Left hindlimb (tissue), 1 donor: ENCODE measurements around the gene SEMA3F.
"Not testable (repeated sequence)": the region's sequence is repeated elsewhere in the genome, so short reads cannot be mapped to it uniquely, and the experiment has no call there.

ENCODE experiments used
- DNase-seq: peaks from one replicate; pipeline ENCODE4 v3.0.0-alpha.2; 2018

The SEMA3F gene

GRCh38 chr3:50195501-50196252 lies 40.6 kb downstream of the SEMA3F start:
- DNase-seq = no peak

DNA sequence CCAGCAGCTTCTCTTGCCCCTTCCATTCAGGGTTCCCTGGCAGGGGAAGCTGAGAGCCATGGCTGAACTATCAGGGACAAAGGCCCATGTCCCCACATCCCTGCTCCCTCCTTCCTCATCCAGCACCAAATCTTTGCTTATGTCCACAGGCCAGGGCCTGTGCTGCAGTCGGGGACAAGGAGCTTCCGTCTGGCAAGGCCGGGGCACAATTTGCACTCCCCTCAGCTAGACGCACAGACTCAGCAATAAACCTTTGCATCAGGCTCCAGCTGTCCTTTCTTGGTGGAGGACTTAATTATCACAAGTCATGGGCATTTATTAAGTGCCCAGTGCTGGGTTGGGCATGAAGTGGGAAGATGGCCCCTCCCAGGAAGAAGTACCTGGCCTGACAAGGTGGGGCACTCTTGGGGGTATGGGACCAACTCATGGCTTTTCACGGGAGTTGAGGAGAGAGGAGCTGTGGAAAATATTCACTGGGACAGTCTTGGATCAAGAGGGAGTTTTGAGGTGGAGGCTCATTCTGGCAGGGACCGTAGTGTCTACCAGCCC lies 41.2 kb downstream of the SEMA3F start:
- DNase-seq = no peak

DNA sequence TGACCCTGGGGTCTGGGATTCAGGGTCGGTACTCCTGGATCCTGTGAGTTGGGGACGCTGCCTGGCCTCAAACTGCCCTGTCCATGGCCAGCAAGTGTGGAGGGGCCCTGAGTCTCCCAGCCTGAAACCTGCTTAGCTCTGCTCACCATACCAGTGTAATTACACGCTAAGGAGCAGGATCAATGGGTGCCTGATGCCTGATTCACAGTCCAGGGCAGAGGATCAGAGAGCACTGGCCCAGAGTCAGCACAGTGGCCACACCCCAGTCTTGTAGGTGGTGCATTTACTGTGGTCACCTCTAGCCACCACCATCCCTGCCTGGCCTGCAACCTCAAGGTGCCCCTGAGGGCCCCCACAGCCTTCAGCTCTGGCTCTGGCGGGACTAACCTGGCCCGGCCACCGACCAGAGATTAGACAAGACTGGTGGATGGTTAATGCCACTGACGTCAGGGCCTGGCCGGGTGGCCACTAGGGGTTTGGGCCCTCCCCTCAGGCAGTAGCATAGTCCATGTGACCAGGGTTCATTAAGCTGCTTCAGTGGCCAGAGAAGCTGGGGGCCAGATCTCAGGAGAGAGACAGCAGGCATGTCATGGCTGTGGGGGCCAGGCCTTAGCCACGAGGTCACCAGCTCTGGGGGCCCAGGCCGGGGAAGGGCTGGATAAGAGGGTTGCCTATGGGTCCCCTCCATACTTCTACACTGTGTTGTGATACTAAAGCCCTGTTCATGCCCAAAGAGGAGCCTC lies 46.6 kb downstream of the SEMA3F start:
- peak; percentile 33 for DNase-seq

DNA sequence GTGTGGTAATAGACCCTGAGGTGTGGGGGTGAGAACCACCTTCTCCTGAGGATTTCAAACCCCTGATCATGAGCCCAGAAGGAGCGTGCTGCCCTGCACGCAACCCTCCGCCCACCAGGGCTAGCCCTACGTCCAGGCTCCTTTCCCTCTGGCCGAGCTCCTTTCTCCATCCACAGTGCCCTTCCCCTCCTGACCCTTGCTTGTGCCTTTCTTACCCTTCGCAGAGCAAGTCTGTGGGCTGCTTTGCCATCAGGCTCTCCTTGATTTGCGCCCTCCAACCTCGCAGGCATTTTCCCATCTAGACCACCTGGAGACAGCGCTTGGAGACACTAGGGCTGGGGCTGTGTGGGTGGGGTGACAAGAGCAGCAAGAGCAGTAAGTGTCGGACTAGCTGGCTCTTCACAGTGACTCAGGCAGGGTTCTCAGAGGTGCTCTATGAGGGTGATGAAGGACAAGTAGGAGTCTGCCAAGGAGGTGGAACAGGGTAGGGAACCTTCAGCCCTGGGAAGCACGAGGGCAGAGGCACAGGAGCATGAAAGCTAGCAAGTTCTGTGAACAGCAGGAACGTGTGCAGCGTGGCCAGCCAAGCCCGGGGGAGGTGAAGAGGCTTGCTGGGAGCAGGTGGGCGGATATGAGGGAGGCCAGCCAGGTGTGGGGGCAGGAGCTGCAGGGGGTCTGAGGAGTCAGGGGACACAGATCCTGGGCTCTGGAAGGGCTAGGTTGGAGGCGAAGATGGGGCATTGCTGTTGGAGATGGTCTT lies 47.4 kb downstream of the SEMA3F start:
- DNase-seq = peak; percentile 38

- DNase-seq = peak; percentile 43
These were observed 48.1 kb downstream of the SEMA3F start for GRCh38 chr3:50203113-50203808.

- DNase-seq = no peak
These were observed 49.0 kb downstream of the SEMA3F start for GRCh38 chr3:50203809-50204803.

DNA sequence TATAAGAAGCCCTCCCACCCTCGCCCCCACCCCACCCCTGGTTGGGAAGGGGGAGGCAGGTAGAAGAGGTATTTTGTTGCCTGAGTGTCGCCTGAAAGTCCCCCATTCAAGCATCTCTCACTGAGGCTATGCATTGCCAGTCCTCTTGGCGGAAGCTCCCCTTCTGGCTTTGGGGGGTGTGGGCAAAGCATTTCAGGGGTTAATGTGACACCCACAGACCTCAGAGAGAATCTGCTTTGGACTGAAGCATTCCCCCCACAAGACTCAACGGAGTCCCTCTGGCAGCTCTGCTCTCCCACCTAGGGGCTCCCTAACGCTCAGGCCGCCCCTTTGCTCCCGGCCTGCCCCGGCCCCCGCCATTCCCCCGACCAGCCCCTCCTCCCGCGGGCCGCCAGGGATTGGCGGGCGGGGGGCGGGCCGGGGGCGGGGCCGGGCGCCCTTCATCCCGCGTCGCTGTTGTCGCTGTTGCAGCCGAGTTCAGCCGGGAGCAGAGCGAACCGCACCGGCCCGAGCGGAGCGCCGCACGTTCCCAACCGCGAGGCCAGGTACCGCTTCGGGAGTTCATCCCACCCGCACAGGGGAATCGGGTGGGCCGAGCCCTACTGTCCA lies 49.8 kb downstream of the SEMA3F start, which contains the start of gene SLC38A3:
Gene SLC38A3 (plus strand): TSS at position 468 of the 609 bp plus-strand sequence. CDS start 8,929 bp downstream, outside the sequence.
- no peak for DNase-seq

- peak; percentile 73 for DNase-seq
These were observed 50.5 kb downstream of the SEMA3F start for GRCh38 chr3:50205413-50206276.

- no peak for DNase-seq
These were observed 52.4 kb downstream of the SEMA3F start for GRCh38 chr3:50207359-50208042.

DNA sequence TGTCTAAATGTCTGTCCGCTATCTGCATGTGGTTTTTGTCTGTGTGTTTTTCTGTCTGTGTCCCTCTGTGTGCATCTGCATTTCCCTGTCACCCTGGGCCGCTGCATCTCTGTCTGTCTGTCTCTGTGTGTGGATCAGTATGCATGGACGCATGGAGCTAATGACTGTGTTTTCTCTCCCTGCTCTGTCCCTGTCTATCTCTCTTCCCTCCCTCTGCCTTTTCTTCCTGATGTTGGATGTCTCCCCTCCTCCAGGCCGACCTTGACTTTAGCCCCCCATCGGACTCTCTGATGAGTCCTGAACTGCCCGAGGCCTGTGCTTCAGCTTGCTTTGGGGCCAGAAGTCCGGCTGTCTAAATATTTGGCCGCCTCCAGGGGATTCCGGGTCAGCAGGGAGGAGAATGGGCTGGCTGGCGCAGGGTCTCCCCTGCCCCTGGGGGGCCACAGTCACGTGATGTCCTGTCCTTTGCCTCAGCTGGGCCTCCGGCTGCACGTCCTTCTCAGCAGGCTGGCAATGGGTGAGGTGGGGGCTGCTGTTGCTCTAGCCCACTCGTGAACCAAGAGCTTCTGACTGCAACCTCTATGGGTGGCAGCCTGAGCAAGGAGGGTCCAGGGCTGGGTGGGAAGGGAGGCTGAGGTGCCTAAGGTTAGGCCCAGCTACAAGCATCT lies 53.7 kb downstream of the SEMA3F start:
- no peak for DNase-seq

DNA sequence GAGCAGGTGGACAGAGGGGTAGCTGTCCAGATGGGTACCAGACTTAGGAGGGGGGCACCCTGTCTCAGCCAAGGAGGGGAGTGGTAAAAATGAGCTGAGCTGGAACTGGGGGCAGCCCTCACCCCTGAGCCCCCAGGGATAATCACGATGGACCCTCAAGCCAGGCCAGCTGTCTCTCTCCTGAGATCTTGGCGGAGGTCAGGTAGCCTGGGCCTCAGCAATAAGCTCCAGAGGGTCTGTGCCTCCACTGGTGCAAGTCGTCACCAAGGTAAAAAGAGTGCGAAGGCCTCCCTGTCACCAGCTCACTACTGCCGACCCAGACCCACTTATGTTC lies 55.0 kb downstream of the SEMA3F start:
- DNase-seq = no peak

GRCh38 chr3:50210510-50211367 lies 55.6 kb downstream of the SEMA3F start:
- no peak for DNase-seq

GRCh38 chr3:50211368-50211717 lies 56.2 kb downstream of the SEMA3F start:
- DNase-seq = not testable (repeated sequence)

- no peak for DNase-seq
These were observed 56.8 kb downstream of the SEMA3F start for GRCh38 chr3:50211930-50212329.

DNA sequence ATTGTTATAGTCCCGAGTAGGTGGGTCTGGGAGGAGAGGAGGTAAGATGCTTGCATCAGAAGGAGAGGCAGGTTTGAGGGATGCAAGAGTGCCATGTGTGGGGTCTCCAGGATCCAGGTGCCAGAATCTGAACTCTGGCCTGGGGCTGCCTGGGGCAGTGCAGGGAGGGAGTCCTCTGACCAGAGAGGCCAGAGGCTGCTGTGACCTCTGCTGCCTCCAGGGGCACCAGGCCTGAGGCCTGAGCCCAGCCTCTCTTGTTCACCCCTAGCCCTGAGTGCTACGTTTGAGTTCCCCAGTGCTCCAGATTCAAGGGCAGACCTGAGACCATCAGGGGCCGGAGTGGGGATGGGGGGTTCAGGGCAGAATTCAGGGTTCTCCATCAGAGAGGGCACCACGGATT lies 57.4 kb downstream of the SEMA3F start:
- DNase-seq = no peak

DNA sequence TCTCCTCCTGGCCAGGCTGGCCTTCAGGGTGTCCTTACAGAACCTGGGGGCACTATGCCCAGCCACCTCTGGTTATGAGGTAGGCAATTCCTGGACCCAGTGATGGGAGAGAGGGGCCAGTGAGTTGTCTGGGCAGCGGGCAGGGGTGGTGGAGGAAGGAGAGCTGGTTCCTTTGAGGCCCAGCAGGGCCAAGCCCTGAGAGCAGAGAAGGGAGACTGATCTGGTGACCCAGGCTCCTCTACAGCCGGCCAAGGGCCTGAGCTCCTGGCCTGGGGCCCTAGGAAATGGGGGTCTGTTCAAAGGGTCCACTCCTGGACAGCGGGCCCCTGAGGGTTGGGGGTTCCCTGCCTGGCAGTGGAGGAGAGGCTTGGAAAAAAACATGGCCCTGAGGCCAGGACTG lies 57.8 kb downstream of the SEMA3F start:
- no peak for DNase-seq

- no peak for DNase-seq
These were observed 58.2 kb downstream of the SEMA3F start for GRCh38 chr3:50213373-50213772.

DNA sequence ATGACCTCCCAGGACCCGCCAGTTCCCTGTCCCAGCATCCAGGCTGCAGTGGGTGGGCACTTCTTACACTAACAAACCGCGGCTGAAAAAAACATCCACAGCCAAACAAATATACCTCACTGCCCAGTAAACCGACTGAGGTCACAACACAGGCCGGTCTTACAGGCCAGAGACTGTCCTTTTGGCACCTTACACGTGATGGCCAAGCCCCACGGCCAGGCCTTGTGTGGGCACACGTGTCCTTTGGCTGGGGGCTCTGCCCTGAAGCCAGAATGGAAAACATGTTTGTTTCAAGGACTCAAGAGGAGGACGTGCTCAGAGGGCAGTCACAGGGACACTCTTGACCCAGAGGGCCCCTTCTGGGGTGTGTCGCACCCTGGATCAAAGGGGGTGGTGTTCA lies 59.7 kb downstream of the SEMA3F start:
- no peak for DNase-seq
